ENCODE data around the gene SIMC1.
"Not testable (repeated sequence)": the region's sequence is repeated elsewhere in the genome, so short reads cannot be mapped to it uniquely, and the experiment has no call there.

The SIMC1 gene

DNA sequence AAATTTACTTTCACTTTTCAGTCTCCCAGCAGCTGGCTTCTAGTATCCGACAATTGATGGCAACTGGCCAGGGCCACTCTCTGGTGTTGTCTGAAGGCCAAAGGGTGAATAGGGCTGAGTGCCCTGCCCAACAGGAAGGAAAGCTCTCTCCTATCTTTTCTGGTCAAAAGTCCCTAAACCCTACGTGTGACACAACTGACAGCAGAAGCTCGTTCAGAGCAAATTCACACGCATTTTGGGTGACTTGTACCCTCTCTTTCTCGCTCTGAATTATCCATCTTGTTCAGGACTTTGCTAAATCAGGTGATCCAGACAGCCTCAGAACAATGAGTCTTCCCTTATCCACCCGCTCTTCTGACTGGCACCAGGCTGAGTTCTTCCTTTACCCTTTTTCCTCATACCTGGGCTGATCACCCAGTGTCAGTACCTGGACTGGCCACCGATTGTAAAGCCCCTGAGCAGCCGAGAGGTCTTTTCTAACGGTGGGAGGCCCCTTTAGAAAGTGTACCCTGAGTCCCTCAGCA is 21.8 kb upstream of the SIMC1 start:
- DNase-seq = not testable (repeated sequence)

DNA sequence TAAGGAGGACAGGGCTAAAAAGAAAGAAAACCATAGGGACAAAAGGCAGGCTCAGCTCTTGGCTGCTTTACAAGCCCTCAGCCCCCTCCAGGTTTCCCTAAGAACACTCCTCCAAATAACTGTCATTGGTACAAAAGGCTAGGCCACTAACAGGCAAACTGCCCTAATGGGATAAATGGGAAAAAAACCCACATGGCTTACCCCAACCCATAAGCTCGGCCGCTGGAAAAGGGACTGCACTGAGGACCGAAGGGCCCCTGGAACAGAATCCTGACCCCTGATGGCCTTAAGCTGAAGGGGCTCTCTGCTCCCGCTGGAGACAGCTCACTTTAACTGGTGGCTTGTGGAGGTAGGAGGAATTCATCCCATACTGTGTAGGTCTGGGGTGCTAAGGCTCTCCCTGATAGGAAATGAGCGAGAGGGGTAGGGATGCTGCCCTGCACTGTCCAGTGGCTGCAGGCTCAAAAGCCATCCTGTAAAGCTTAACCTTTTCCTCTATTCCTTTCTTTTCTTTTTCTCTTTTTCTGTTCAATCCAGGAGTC is 21.0 kb upstream of the SIMC1 start:
- DNase-seq = not testable (repeated sequence)

DNA sequence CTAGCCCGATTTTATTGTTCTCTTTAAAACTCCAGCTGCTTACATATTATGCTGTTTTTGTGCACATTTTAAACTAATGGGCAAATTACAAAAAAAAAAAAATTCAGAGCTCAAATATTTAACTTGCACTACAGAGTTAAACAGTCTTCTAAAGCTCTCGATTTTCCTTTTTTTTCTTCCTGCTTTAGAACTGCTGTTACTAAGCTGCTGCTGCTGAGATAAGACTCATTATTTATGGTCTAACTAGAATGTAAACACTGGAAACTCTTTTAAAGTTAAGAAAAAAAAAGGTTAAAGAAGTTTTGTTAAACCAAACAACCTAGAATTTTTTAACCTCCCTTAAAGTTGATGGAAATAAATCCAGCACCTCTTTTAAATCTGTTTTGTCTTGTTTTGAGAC is 20.5 kb upstream of the SIMC1 start:
- not testable (repeated sequence) for DNase-seq

DNA sequence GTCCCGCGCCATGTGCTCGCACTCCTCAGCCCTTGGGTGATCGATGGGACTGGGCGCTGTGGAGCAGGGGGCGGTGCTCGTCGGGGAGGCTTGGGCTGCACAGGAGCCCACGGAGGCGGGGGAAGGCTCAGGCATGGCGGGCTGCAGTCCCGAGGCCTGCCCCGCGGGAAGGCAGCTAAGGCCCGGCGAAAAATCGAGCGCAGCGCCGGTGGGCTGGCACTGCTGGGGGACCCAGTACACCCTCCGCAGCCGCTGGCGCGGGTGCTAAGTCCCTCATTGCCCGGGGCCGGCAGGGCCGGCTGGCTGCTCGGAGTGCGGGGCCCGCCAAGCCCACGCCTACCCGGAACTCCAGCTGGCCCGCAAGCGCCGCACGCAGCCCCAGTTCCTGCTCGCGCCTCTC is 16.2 kb upstream of the SIMC1 start:
- not testable (repeated sequence) for DNase-seq

DNA sequence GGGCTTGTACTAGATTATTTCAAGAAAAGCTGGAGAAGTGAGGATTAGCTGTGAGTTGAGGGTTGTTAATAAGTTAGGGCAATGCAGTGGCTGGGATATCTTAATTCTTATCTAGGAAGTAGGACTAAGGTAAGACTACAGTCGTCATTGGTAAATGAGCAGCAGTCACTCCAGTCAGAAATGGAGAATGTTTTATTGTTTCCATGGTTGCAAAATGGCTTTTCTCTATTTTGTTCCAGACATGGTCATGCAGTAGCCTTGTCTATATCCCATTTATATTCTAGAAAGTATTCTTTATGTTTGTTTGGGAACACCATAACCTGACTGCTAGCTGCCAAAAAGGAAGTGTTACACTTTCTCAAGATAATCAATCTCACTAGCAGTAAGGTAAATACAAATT is 9.9 kb upstream of the SIMC1 start:
- DNase-seq = not testable (repeated sequence)

DNA sequence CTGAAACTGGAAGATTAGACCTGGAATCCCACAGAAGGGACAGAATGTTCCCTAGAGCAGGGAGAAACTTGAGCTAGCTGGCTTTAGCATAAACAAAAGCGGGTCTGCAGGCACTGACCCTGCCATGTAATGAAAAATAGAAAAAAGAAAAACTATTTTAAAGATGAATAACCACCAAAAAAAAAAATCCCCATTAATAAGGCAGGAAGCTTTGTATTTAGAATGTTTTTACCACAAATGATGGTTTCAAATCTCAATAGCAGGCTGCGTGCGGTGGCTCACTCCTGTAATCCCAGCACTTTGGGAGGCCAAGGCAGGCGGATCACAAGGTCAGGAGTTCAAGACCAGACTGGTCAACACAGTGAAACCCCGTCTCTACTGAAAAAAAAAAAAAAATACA is 5.0 kb upstream of the SIMC1 start:
- not testable (repeated sequence) for DNase-seq

DNA sequence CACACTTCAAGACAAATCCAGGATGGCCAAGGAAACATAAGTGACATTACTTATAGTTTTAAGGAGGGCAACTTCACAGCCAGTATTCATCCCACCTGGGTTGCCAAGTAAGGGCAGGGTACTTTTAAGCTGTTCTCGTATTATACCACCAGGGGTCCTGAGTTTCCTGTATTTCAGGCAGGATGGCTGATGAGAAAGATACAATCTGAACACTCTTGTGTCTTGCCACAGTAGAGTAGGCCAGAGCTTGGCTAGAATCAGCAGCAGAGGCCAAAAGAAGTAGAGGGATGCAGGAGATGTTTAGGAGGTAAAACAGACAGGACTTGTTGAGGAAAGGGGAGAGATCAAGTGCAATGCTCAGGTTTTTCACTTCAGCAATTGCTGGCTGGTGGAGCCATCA is 3.1 kb upstream of the SIMC1 start:
- DNase-seq = peak in 1 of 2 donors; percentile 1

DNA sequence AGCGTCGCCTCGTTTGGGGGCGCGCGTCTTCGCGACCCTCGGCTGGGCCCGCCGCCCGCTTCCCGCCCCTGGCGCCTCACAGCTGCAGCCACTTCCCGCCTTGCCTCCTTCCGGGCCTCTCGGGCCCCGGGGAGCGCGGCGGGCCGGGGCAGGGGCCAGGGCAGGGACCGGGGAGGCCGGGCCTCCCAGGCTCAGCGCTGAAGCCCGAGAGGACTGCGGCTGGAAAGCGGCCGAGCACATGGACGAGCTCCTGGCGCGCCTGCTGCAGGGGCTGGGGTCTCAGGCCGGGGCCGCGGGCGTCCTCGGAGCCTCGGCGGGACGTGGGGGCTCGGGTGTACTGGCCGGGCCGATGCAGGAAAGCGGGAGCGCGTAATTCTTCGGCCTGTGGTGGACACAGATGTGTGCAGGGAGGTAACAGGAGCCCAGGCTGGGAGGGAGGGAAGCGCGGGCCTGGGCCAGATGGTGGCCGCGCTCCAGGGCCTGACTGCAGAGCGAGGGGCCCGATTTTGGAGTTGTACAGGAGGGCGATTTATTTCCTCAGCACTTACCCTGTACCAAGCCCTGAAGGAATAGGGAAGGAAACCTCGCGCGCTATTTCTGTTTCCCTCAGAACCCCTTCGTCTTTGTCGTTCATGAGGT is 540 bp downstream of the SIMC1 start:
- not testable (repeated sequence) for DNase-seq

DNA sequence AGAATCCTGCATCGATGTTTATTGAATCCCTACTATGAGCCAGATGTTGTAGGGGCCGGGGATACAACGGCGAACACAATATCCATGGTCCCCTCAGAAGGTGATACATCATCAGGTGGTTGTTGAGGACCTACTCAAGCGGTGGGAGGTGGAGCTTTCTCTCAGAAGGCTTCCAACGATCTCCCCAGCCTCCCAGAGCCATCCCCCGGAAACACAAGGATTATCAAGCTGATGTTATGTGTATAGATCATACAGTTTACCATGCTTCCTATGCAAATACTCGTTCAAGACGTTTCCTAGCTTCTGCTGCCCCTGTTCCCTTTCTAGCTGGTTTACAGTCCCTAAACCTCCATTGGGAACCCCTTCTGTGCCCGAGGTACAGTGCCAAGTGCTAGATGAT is 1.1 kb downstream of the SIMC1 start:
- not testable (repeated sequence) for DNase-seq

DNA sequence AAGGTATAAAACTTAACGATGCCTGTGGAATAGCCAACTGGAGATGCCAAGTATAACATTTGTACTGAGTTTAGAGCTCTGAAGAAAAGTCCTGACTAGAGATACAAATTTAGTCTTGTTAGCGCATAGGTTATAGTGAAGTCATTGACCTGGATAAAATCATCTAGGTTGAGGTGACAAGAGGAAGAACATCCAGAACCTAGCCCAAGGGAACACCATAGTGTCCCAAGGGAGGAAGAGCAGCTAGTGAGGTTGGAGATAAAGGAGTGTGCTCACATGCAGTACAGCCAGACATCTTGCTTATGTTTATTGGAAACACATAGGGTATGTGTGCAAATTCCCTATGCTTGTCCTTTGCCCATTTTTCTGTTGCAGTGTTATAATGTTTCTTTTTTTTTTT is 6.1 kb downstream of the SIMC1 start:
- not testable (repeated sequence) for DNase-seq

DNA sequence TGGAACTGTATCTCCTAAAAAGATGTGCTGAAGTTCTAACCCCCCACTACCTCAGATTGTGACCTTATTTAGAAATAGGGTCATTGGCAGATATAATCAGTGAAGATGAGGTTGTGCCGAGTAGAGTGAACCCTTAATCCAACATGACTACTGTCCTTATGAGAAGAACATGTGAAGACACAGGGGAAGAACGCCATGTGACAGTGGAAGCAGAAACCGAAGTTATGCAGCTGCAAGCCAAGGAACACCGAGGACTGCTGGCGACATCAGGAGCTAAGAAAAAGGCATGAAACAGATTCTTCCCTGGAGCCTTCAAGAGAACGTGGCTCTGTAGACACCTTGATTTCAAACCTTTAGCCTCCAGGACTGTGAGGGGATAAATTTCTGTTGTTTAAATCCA is 6.8 kb downstream of the SIMC1 start:
- not testable (repeated sequence) for DNase-seq

DNA sequence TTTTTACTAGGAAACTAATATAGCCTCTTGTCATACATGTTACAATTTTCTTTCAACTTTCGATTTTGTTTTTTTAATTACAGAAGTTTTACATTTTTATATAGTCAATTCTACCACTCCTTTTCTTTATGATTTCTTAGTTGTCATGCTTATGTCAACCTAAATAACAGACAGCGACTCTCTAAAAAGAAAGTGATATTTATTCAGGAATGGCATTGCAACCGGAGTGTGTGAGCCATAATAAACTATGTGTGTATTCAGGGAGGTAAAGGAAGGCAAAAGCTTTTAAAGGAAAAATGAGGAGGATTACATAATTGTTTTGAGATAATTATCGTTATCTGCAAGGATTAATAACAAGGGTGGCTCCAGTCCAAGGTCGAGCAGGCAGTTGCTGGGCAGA is 7.3 kb downstream of the SIMC1 start:
- not testable (repeated sequence) for DNase-seq

DNA sequence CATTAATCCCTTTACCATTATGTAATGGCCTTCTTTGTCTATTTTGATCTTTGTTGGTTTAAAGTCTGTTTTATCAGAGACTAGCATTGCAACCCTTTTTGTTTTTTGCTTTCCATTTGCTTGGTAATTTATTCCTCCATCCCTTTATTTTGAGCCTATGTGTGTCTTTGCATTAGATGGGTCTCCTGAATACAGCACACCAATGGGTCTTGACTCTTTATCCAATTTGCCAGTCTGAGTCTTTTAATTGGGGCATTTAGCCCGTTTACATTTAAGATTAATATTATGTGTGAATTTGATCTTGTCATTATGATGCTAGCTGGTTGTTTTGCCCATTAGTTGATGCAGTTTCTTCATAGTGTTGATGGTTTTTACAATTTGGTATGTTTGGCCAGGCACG is 12.5 kb downstream of the SIMC1 start:
- DNase-seq = not testable (repeated sequence)

DNA sequence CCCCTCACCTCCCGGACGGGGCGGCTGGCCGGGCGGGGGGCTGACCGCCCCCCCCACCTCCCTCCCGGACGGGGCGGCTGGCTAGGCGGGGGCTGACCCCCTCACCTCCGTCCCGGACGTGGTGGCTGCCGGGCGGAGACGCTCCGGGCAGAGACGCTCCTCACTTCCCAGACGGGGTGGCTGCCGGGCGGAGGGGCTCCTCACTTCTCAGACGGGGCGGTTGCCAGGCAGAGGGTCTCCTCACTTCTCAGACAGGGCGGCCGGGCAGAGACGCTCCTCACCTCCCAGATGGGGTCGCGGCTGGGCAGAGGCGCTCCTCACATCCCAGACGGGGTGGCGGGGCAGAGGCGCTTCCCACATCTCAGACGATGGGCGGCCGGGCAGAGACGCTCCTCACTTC is 13.9 kb downstream of the SIMC1 start:
- DNase-seq = not testable (repeated sequence)

DNA sequence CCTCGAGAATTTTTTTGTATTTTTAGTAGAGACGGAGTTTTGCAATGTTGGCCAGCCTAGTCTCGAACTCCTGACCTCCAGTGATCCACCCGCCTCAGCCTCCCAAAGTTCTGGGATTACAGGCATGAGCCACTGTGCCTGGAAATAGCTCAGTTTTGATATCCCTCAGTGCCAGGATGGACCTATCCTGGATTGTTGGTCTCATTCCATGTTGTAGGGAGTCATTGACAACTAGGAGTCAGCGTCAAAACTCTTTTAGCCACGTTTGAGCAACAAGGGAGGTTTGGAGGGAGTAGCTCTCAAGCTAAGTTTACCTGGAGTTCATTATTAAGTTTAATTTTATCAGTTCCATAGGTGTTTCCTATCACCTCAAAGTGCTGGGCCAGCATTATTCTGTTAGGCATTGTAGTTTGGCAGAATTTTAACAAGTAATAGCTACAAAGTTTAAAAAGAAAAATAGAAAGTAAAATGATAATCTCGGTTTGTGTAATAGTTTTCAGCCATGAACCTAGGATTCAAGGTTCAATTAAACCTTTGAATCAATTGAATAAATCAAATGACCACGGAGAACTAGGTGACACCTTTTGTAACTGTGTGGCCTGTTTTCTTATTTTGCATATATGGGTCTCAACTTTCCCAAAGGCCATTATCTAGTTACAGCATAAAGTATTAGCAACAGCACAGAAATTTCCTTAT is 15.3 kb downstream of the SIMC1 start:
- DNase-seq = not testable (repeated sequence)

DNA sequence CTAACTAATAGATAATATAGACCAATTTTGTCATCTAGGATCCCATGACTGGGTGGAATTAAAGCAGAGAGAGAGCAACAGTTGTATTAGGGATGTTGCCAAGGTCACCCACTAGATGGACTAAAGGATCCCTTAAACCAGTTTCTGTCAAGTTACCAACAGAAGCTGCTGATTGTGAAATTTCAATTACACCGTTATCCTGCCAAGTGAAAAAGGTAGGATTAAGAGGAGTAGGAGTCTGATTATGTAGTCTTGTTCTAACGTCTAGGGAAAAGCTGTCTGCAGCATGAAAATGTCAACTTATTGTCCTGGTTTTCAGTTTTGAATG is 15.8 kb downstream of the SIMC1 start:
- not testable (repeated sequence) for DNase-seq

DNA sequence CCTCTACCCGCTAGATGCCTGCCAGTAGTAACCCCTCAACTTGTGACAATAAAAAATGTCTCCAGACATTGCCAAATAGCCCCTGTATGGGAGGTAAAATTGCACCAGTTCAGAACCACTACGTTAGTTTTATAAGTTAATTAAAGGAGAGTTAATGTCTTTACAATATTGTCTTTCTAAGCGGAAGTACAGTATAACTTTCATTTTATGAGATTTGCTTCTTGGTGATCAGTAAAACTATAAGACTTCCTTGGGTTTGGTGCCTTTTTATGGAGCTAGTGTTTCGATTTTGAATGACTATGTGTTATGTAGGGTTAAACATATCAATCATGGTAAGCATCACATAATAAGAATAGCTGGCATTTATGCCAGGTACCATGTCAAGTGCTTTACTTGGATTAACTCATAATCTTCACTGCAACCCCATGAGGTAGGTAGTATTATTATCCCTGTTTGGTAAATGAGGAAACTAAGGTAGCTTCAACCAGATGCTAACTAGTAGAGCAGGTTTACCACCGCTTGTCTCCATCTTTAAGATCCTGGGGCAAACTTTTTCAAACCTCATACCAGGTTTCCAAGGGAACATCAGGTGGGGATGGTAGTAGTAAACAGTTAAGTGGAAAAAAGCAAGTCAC is 19.8 kb downstream of the SIMC1 start:
- DNase-seq = not testable (repeated sequence)

DNA sequence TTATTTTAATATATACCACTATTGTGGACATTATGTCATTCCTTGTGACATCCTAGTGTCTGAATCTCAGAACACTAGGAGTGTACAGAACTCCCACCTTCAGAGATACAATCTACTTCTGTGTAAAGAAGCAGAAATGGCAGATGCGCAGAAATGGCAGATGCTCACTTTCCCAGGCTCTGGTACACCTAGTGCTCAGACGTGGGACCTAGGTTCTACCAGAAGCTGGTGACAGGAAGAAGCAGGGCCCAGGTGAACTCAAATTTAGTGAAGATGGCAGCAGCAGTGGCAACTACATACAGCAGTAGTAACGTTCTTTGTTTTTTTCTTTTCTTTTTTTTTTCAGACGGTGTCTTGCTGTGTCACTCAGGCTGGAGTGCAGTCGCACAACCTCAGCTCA is 22.5 kb downstream of the SIMC1 start:
- DNase-seq = not testable (repeated sequence)

DNA sequence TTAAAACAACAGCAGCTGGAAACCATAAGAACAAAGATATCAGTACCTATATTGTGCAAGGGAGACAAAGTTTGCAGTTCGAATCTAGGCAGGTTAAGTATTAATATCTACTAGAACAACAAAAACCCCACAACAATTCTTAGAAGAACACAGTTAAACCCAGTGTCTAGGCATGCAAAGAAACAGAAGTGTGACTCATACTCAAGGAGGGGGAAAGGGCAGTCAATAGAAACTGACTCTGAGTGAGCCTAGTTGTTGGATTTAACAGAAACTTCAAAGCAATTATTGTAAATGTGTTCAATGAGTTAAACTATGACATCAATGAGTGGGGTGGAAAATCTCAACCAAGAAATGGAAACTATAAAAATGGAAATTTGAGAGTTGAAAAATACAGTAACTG is 28.2 kb downstream of the SIMC1 start:
- not testable (repeated sequence) for DNase-seq

DNA sequence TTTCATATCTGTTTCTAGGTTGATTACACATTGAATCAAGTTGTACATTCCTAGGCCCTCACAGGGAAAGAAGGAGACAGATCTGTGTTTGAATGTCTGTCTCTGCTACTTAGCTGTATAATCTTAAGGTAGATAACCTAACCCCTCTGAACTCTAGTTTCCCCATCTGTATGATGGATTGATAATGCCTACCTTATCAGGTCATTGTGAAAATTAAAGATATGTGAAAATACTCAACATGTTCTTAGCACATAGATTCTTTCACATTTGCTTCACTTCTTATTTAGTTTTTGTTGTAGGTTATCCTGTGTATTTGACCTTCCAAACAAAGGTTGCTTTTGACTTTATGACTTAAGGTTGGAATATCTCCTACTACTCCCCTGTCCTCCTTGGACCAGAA is 50.8 kb downstream of the SIMC1 start:
- not testable (repeated sequence) for DNase-seq

DNA sequence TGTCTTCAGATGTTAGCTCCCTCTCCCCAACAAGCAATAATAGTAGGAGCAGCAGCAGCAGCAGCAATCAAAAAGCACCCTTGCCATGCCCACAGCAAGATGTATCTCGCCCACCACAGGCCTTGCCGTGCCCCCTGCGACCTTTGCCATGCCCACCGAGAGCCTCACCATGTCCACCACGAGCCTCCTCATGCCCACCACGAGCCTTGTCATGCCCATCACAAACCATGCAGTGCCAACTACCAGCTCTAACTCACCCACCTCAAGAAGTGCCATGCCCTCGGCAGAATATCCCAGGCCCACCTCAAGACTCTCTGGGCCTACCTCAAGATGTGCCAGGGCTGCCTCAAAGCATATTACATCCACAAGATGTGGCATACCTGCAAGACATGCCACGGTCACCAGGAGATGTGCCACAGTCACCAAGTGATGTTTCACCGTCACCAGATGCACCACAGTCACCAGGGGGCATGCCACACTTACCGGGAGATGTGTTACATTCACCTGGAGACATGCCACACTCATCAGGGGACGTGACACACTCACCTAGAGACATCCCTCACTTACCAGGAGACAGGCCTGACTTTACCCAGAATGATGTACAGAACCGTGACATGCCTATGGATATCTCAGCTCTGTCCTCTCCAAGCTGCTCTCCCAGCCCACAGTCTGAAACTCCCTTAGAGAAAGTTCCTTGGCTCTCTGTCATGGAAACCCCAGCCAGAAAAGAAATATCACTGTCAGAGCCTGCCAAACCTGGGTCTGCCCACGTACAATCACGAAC is 52.0 kb downstream of the SIMC1 start:
- not testable (repeated sequence) for DNase-seq

DNA sequence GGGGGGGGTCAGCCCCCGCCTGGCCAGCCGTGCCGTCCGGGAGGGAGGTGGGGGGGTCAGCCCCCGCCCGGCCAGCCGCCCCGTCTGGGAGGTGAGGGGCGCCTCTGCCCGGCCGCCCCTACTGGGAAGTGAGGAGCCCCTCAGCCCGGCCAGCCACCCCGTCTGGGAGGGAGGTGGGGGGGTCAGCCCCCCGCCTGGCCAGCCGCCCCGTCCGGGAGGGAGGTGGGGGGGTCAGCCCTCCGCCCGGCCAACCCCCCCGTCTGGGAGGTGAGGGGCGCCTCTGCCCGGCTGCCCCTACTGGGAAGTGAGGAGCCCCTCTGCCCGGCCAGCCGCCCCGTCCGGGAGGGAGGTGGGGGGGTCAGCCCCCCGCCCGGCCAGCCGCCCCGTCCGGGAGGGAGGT is 67.1 kb downstream of the SIMC1 start:
- not testable (repeated sequence) for DNase-seq
